ENCODE measurements around the gene NPIPA2.
"Not testable (repeated sequence)": the region's sequence is repeated elsewhere in the genome, so short reads cannot be mapped to it uniquely, and the experiment has no call there.

GRCh38 chr16:14741794-14742193 lies 539 bp upstream of the NPIPA2 start:
- TF ChIP-seq CTCF (conservative IDR thresholded peaks at IDR 0.05 in 1 of 2, IDR thresholded peaks at IDR 0.05 in 1 of 2; ENCODE audit: extremely low read depth in 1 of 2, insufficient read depth in 1 of 2, low read depth in 1 of 2, low read length in 2 of 2); EZH2 (IDR thresholded peaks at IDR 0.05; ENCODE audit: borderline replicate concordance, low read length): not testable (repeated sequence)

Measured in mammary epithelial cell (primary cell).